Esophagus squamous epithelium (tissue), 4 donors: ENCODE results near the gene SPEG.

Experiments
- CTCF ChIP-seq, 6 experiments: fragments of 450-650 bp in 4 of 6; fragments of 200-600 bp in 2 of 6; sonication (generic) in 2 of 6; IDR thresholded peaks; one replicate each; pipeline ENCODE4 v1.5.1; 2016 to 2019; ENCODE audit warnings: antibody characterized with exemption in 6 of 6, mild to moderate bottlenecking in 4 of 6, moderate library complexity in 4 of 6
- POLR2A ChIP-seq, 4 donors: fragments of 450-650 bp; IDR thresholded peaks; one replicate each; pipeline ENCODE4 v1.6.1; 2017; ENCODE audit warnings: antibody characterized with exemption in 4 of 4, mild to moderate bottlenecking in 4 of 4, moderate library complexity in 3 of 4

DNA sequence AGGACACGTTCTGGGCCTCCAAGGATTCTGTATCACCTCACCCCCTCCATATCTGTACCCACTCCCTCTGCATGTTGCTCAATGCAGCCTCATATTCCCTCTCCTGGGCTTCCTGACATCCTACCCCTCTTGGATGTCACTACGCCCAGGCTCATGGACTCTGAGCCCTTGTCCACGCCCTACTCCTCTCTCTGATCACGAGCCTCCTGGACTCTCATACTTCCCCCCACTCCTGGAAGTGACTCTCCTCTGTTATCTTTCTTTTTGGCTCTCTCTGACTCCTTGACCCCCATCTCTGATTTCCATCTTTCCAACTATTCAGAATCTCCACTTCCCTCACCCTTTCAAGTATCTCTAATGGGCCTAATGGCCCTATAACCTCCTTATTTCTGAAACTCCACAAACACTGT is 111.3 kb downstream of the SPEG start:
- TF ChIP-seq CTCF (IDR thresholded peaks at IDR 0.05) = no peak
- no peak for TF ChIP-seq POLR2A (IDR thresholded peaks at IDR 0.05)
